Left lung (tissue), 10 donors: ENCODE results near the gene RASIP1. TPM values are rescaled to one million over a fixed set of nuclear protein-coding genes. Genes with fewer than 3 reads are reported as not detected.
"Not testable (repeated sequence)": the region's sequence is repeated elsewhere in the genome, so short reads cannot be mapped to it uniquely, and the experiment has no call there.

Experiments
- ATAC-seq: fragments of 200-7000 bp; cut with Tn5 transposase; one replicate; pipeline ENCODE4 v1.9.1; 2020; ENCODE audit warnings: moderate library complexity
- DNase-seq, 4 donors: peaks; one replicate each; pipeline ENCODE4 v3.0.0-alpha.2; 2013 to 2020
- H3K27ac ChIP-seq, 2 donors: fragments of 200-600 bp; sonication (generic) in 1 of 2; one replicate each; pipeline versions ENCODE4 v1.5.0 to v1.8.0; 2020 to 2021
- H3K27me3 ChIP-seq, 2 donors: fragments of 200-600 bp; sonication (generic) in 1 of 2; one replicate each; pipeline versions ENCODE4 v1.5.0 to v1.8.0; 2020 to 2021
- H3K36me3 ChIP-seq, 2 donors: fragments of 200-600 bp; sonication (generic) in 1 of 2; one replicate each; pipeline versions ENCODE4 v1.5.0 to v1.8.0; 2020 to 2021
- H3K4me1 ChIP-seq, 2 donors: fragments of 200-600 bp; one replicate each; pipeline ENCODE4 v1.8.0; 2021
- H3K4me3 ChIP-seq, 2 donors: fragments of 200-600 bp; sonication (generic) in 1 of 2; one replicate each; pipeline versions ENCODE4 v1.5.0 to v1.8.0; 2020 to 2021; ENCODE audit warnings: mild to moderate bottlenecking in 1 of 2
- H3K9me3 ChIP-seq, 2 donors: fragments of 200-600 bp; sonication (generic) in 1 of 2; one replicate each; pipeline versions ENCODE4 v1.5.0 to v1.8.0; 2020 to 2021
- intact Hi-C, 2 donors: fragments of 100-400 bp; cut with DNase I; formaldehyde crosslinking; loops; one replicate each; pipeline versions ENCODE4 v1.11.2 to v1.14.2; 2022
- polyA plus RNA-seq, 6 donors: library from polyadenylated mRNA; unstranded; fragments of 120-200 nt; gene quantifications; one replicate each; pipeline ENCODE4 v1.2.1, GENCODE V29; 2013; ENCODE audit not compliant: insufficient read length in 6 of 6
- total RNA-seq, 2 donors: library from RNA; stranded (reverse); fragmentation: NEBNext Ultra II Directional; extraction: Animal tissue kit (Norgen Biotek cat#: 25700); gene quantifications; one replicate each; pipeline ENCODE4 v1.2.1, GENCODE V29; 2021
- TF ChIP-seq, protein P1 (sequence below), 2 donors: fragments of 200-600 bp; sonication (generic) in 1 of 2; IDR thresholded peaks; one replicate each; pipeline versions ENCODE4 v1.5.0 to v1.8.0; 2021; ENCODE audit warnings: antibody characterized with exemption in 2 of 2
- donor health status: DM: no; HTN: yes; CAD: no.
- donor health status: DM: no; HTN: no; CAD: no.

Gene RASIP1
- total and polyA plus RNA-seq, 8 donors = 15.0 to 29.9 (median 23.8) TPM

DNA sequence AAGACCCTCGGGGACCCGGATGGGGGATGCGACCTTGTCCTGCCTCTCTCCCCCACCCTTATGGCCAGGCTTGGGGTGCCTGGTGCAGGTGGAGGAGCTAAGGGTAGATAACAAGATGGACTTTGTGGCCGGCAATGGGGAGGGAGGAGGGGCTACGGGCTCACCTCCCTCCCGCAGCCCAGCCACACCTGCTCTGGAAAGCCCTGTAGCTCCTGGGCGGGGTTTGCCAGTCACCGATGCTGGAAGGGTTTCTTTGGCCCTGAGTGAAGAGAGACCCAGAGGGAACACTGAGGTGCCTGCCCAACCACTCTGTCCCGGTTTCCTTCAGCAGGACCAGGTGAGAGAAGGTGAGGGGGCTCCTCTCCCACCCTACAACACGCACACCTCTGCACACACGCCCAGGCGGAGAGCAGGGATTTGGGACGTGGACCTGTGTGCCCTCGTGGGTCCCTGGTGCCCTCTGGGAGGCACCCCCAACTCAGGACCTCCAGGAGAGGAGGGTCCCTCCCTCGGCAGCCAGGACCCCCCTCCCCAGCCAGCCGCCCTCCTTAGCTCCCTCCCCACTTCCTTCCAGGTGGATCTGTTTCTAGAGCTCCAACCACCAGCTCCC is 44.6 kb downstream of the RASIP1 start, which contains the start of gene FUT2:
FUT2 (plus strand) TSS at position 229 of the 610 bp plus-strand sequence. CDS start 6,986 bp downstream, outside the sequence.
- TF ChIP-seq, protein P1, sequence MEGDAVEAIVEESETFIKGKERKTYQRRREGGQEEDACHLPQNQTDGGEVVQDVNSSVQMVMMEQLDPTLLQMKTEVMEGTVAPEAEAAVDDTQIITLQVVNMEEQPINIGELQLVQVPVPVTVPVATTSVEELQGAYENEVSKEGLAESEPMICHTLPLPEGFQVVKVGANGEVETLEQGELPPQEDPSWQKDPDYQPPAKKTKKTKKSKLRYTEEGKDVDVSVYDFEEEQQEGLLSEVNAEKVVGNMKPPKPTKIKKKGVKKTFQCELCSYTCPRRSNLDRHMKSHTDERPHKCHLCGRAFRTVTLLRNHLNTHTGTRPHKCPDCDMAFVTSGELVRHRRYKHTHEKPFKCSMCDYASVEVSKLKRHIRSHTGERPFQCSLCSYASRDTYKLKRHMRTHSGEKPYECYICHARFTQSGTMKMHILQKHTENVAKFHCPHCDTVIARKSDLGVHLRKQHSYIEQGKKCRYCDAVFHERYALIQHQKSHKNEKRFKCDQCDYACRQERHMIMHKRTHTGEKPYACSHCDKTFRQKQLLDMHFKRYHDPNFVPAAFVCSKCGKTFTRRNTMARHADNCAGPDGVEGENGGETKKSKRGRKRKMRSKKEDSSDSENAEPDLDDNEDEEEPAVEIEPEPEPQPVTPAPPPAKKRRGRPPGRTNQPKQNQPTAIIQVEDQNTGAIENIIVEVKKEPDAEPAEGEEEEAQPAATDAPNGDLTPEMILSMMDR (IDR thresholded peaks at IDR 0.05) = no peak
- Histone ChIP-seq H3K27ac (peak within 1 kb of the TSS in 1 of 2 donors; percentile 64), H3K9me3 (no peaks in the 10 kb centered on the region), H3K36me3 (no peaks in the 10 kb centered on the region), H3K4me1 (peaks cover 0 to 15% of the 10 kb centered on the region in 2 donors), H3K27me3 (peaks cover 0 to 27% of the 10 kb centered on the region in 2 donors), H3K4me3 (peak within 1 kb of the TSS in 1 of 2 donors; percentile 14)
- ATAC-seq (peak; percentile 88), DNase-seq (no peak)
- intact Hi-C loops = no loop called here

DNA sequence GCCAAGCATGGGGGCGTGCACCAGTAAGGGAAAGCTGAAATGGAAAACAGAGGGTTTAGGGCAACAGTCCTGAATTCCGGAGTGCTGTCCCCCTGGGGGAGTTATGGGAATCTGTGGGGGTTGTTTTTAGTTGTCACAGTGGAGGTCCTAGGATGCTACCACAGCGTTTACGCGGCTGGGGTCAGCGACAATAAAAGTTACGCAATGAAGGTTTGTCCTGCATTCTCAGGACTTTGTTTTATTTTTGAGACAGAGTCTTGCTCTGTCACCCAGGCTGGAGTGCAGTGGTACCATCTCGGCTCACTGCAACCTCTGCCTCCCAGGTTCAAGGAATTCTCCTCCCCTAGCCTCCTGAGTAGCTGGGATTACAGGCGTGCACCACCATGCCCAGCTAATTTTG is 46.8 kb downstream of the RASIP1 start:
- H3K9me3 ChIP-seq, intact Hi-C loops, ATAC-seq, DNase-seq, H3K36me3 ChIP-seq, H3K4me3 ChIP-seq, H3K27ac ChIP-seq: not testable (repeated sequence)
- Histone ChIP-seq H3K27me3 (peaks cover 0 to 27% of the 10 kb centered on the region in 2 donors), H3K4me1 (peaks cover 0 to 15% of the 10 kb centered on the region in 2 donors)

DNA sequence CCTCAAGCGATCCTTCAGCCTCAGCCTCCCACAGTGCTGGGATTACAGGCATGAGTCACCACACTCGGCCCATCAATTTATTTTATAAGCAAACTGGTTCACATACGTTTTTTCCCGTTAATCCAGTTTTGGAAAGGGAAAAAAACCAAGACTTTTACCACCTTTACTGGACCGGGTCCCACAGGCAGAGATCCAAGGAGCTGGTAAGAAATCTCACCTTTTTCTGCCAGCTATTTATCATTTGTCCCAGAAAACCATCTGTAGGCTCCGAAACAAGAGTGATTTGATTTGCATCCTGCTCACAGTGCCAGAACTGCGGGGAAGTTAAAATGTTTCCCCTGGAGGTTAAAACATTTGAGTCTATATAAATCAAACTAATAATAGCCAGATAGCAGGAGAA is 51.0 kb downstream of the RASIP1 start:
- intact Hi-C loops = no loop called here

DNA sequence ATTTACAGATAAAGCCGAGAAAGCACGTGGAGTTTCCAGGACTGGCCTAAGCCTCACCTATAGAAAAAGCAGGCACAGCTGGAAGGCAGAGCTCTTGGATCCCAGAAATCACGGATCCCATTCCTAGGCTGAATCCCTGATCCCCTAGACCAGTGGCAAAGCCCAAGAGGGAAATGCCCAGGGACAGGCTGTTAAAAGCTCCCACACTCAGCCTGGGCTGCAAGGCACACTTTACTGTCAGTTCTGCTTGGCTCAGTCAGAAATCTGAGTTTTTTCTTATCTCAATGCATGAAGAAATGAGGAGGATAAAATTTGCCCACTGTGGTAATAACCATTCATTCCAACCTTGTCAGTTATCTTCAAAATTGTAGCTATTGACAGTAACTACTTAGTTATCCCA is 52.6 kb downstream of the RASIP1 start:
- no peaks in the 10 kb centered on the region for H3K27me3 ChIP-seq
- no peaks in the 10 kb centered on the region for H3K9me3 ChIP-seq
- intact Hi-C loops = no loop called here
- no peak for DNase-seq
- H3K4me3 ChIP-seq = no peak overlapping the region
- TF ChIP-seq, protein P1 (IDR thresholded peaks at IDR 0.05) = no peak
- peaks cover 0 to 7% of the 10 kb centered on the region in 2 donors for H3K4me1 ChIP-seq
- H3K27ac ChIP-seq = no peak overlapping the region
- no peaks in the 10 kb centered on the region for H3K36me3 ChIP-seq
- ATAC-seq = no peak

More for the DNA sequence above, 51.0 kb downstream of the RASIP1 start:
- H3K4me1 ChIP-seq = peaks cover 0 to 4% of the 10 kb centered on the region in 2 donors
- no peaks in the 10 kb centered on the region for H3K9me3 ChIP-seq
- H3K4me3 ChIP-seq = no peak overlapping the region
- no peak overlapping the region for H3K27ac ChIP-seq
- no peak for DNase-seq
- no peaks in the 10 kb centered on the region for H3K27me3 ChIP-seq
- no peaks in the 10 kb centered on the region for H3K36me3 ChIP-seq
- ATAC-seq = no peak
- TF ChIP-seq, protein P1 (IDR thresholded peaks at IDR 0.05) = no peak

DNA sequence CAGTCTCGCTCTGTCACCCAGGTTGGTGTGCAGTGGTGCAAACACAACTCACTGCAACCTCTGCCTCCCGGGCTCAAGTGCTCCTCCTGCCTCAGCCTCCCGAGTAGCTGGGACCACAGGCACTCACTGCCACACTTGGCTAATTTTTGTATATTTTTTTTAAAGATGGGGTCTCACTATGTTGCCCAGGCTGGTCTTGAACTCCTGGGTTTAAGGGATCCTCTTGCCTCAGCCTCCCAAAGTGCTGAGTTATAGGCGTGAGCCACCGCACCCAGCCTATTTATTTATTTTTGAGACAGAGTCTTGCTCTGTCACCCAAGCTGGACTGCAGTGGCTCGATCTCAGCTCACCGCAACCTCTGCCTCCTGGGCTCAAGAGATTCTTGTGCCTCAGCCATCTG is 53.8 kb downstream of the RASIP1 start:
- H3K9me3 ChIP-seq, H3K27me3 ChIP-seq, DNase-seq, ATAC-seq, H3K27ac ChIP-seq, H3K4me3 ChIP-seq, intact Hi-C loops, H3K36me3 ChIP-seq, H3K4me1 ChIP-seq: not testable (repeated sequence)

DNA sequence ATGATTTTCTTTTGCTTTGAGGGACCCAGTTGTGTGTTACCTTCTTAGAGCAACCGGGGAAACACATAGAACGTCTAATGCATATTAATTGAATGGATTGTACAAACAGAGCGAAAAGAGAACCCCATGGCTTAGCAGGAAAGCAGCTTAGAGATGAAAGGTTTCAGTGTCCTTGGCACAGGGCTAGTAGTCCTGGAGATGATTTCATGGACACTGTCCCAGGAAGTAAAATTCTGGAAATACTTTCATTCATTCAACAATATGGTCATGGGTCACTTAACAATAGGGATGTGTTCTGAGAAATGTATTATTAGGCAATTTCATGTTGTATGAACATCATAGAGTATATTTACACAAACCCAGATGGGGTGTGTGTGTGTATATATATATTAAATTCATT is 54.3 kb downstream of the RASIP1 start:
- ATAC-seq = no peak
- Histone ChIP-seq H3K27ac (no peak overlapping the region), H3K9me3 (no peaks in the 10 kb centered on the region), H3K4me1 (peaks cover 0 to 7% of the 10 kb centered on the region in 2 donors), H3K27me3 (no peaks in the 10 kb centered on the region), H3K4me3 (no peak overlapping the region), H3K36me3 (no peaks in the 10 kb centered on the region)
- DNase-seq = no peak
- TF ChIP-seq, protein P1 (IDR thresholded peaks at IDR 0.05) = no peak
- intact Hi-C loops = no loop called here
